Measurements from ENCODE around the gene USH2A. TPM values are rescaled to one million over a fixed set of nuclear protein-coding genes. Genes with fewer than 3 reads are reported as not detected.

USH2A gene
- total RNA-seq, 2 donors from 2014 or later, result not detected

DNA sequence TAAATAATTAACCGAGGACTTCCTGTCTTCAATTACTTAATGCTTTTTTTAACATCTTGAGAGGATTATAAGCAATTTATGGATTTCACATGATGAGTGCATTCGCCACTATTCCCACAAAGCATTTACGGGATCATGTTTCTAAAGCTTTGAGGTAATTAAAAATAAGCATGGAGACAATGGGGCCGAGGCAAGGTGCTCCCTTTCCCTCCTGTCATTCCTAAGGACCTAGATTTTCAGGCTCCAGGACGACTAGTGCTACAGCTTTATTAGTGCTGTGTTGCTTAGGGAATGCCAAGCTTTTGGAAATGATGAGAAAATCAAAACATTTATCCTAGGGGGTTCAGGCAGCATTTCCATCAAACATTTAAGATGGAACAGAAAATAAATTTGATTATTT is 646.9 kb downstream of the USH2A start:
- Mint-ChIP-seq H3K4me3 (no peak overlapping the region), H3K4me1 (ENCODE audit: low read depth in 2 of 2) (no peaks in the 10 kb centered on the region), H3K36me3 (no peaks in the 10 kb centered on the region), H3K27ac (no peak overlapping the region), H3K9me3 (peaks cover 11% of the 10 kb centered on the region), H3K27me3 (no peaks in the 10 kb centered on the region)
- no peak for DNase-seq (ENCODE audit: low spot score)
- no peak for ATAC-seq

DNA sequence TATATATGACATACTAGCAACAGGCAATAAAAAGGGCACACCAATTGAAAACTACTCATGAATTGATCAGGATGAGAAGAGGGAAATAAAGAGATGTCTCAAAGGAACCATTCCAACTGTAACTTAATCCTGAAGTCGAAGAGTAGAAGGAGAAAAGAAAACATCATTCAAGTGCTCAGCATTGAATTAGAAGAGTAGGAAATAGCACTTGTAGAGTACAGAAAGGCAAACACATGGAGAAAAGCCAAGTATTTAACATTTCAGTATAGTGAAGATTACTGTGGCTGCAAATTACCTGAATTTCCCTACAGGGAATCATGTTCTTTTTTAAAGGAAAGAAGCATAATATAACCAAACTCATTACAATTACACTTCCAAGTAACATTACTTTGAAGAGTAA is 651.1 kb downstream of the USH2A start:
- Mint-ChIP-seq H3K27ac (no peak overlapping the region), H3K4me3 (no peak overlapping the region), H3K4me1 (ENCODE audit: low read depth in 2 of 2) (no peaks in the 10 kb centered on the region), H3K9me3 (peaks cover 17% of the 10 kb centered on the region), H3K27me3 (no peaks in the 10 kb centered on the region), H3K36me3 (no peaks in the 10 kb centered on the region)
- ATAC-seq, result no peak
- no peak for DNase-seq (ENCODE audit: low spot score)

DNA sequence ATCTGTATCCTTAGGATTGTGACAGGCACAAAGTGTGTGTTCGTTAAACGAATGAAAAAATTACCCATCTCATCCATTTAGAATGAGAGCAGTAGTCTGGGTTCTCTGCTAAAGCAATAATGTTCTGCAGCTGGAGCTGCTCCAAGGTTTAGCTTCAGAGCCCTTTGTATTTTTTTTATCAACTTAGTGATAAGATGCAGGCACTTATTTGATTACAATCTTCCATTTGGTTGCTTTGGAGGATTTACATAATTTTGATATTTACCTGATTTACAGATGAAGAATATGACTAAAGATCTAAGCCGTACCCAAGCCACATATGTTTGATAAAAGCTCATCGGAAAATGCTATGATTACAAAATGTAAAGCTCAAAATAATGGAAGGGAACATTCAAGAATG is 654.9 kb downstream of the USH2A start:
- no peak overlapping the region for H3K27ac Mint-ChIP-seq
- DNase-seq (ENCODE audit: low spot score) (no peak), ATAC-seq (no peak)
- H3K36me3 Mint-ChIP-seq, result peaks cover under 1% of the 10 kb centered on the region
- peaks cover 22% of the 10 kb centered on the region for H3K9me3 Mint-ChIP-seq
- no peaks in the 10 kb centered on the region for H3K27me3 Mint-ChIP-seq
- no peaks in the 10 kb centered on the region for H3K4me1 Mint-ChIP-seq (ENCODE audit: low read depth in 2 of 2)
- no peak overlapping the region for H3K4me3 Mint-ChIP-seq

DNA sequence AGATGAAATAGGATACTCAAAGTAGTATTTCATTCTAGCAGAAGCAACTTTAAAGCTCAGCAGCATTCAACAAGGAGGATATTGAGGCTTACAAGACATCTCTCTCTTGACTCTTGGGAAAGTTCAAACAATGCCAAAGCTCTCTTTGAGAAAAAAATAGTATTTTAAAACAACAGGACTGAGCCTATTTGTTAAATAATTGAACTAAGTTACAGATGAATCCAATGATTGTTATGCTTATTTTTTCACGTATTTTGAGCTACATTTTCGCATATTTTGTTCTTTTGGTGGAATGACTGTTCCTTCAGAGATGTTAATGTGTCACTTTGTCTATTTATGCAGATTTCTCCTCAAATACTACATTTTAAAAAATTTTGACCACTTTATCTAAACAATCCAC is 655.5 kb downstream of the USH2A start:
- H3K4me3 Mint-ChIP-seq, result no peak overlapping the region
- ATAC-seq (no peak), DNase-seq (ENCODE audit: low spot score) (no peak)
- no peak overlapping the region for H3K27ac Mint-ChIP-seq
- peaks cover 25% of the 10 kb centered on the region for H3K9me3 Mint-ChIP-seq
- H3K4me1 Mint-ChIP-seq (ENCODE audit: low read depth in 2 of 2), result no peaks in the 10 kb centered on the region
- peaks cover 6% of the 10 kb centered on the region for H3K36me3 Mint-ChIP-seq
- H3K27me3 Mint-ChIP-seq, result no peaks in the 10 kb centered on the region

DNA sequence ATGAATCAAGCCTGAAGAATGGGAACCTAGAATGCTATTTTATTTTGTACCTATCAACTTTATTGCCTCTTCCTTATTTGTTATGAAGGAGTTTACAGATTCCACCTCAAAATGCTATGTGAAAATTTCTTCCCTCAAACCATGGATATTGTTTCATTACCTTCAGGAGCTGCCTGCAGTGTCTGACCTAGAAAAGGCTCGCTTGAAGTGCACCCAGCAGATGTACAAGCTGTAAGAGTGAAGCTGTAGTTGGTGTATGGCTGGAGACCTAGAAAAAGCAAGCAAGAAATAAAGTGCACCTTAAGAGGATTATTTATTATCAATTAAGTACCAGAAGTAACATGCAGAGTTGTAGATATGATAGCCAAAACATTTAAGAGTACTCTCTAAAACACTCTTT is 656.7 kb downstream of the USH2A start:
- no peak for ATAC-seq
- no peaks in the 10 kb centered on the region for H3K4me1 Mint-ChIP-seq (ENCODE audit: low read depth in 2 of 2)

DNA sequence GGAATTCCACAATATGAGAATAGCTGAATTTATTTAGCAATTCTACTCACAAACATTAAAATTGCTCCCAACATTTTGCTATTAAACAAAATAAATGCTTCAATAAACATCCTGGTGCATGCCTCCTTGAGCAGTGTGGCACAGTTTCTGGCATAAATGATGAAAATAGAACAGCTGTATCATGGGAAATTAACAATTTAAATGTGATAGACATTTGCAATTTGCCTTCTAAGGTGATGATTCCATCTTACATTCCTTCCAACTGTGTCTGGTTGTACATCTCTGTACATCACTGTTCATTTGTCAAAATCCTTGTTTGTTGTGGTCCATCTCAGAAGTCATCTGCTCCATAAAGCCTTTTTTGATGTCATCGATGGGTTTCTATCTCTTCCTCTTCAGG is 657.4 kb downstream of the USH2A start:
- ATAC-seq, result no peak
- no peaks in the 10 kb centered on the region for H3K27me3 Mint-ChIP-seq
- no peaks in the 10 kb centered on the region for H3K4me1 Mint-ChIP-seq (ENCODE audit: low read depth in 2 of 2)
- peaks cover 27% of the 10 kb centered on the region for H3K9me3 Mint-ChIP-seq
- H3K4me3 Mint-ChIP-seq, result no peak overlapping the region
- peaks cover 6% of the 10 kb centered on the region for H3K36me3 Mint-ChIP-seq
- DNase-seq (ENCODE audit: low spot score), result no peak
- H3K27ac Mint-ChIP-seq, result no peak overlapping the region

More for the DNA sequence above, 656.7 kb downstream of the USH2A start:
- DNase-seq (ENCODE audit: low spot score), result no peak
- H3K27ac Mint-ChIP-seq, result no peak overlapping the region
- peaks cover 22% of the 10 kb centered on the region for H3K9me3 Mint-ChIP-seq
- H3K36me3 Mint-ChIP-seq, result peaks cover 6% of the 10 kb centered on the region
- no peak overlapping the region for H3K4me3 Mint-ChIP-seq
- H3K27me3 Mint-ChIP-seq, result no peaks in the 10 kb centered on the region

DNA sequence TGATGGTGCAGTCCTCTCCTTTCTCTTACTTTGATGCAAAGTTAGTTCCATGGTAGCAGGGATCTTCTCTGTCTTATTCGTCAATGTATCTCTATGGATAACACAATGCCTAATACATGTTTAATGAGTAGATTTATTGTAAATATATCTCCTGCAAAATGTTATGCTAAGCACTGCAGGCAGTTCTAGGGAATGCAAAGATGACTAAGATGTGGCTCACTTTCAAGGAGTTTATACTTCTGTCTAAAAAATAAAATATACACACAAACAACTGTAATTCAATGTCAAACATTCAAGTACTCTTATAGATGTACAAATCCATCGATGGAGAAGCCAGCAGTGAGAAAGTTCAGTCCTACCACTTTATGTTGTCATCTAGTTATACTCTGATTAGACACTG is 661.8 kb downstream of the USH2A start:
- Mint-ChIP-seq H3K27ac (no peak overlapping the region), H3K27me3 (no peaks in the 10 kb centered on the region), H3K4me3 (no peak overlapping the region), H3K36me3 (peaks cover 12% of the 10 kb centered on the region), H3K4me1 (ENCODE audit: low read depth in 2 of 2) (no peaks in the 10 kb centered on the region), H3K9me3 (peaks cover 24% of the 10 kb centered on the region)
- DNase-seq (ENCODE audit: low spot score) (no peak), ATAC-seq (no peak)

DNA sequence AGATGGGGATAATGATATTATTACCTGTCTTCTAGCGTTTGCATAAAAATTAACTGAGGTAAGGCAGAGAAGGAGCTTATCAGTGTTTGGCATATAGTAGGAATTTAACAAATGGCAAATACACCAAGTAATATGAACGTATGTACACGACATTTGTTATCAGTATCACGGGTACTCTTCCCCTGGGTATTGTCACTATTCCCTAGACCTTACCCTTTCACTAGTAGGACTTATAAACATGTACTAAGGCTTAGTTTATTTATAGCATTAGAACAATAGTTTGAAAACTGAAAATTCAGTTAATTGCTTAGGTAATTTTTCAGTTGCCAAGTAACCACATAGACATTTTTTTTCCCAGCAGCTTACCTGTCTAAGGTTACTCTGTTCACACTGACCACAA is 669.1 kb downstream of the USH2A start:
- Mint-ChIP-seq H3K4me1 (ENCODE audit: low read depth in 2 of 2) (no peaks in the 10 kb centered on the region), H3K27ac (no peak overlapping the region), H3K27me3 (no peaks in the 10 kb centered on the region), H3K36me3 (no peaks in the 10 kb centered on the region), H3K9me3 (no peaks in the 10 kb centered on the region), H3K4me3 (no peak overlapping the region)
- ATAC-seq (no peak), DNase-seq (ENCODE audit: low spot score) (no peak)

DNA sequence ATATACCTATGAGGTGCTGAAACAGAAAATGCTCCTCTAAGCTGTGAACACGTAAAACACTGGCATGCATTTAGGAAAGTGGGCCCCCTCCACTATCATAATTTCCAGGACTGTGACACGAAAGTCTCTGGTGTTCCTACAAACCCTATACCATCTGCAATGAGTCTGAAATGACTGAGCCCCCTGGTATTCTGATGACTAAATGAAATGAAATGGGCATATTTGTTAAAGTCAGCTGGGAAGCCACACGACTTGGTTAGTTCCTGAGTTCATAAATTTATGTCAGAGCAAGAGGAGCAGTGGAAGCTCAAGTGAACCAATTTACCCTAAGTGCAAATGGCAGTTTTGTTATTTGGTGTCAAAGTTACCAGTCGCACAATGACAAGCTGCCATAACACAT is 673.8 kb downstream of the USH2A start:
- no peak for DNase-seq (ENCODE audit: low spot score)
- Mint-ChIP-seq H3K36me3 (no peaks in the 10 kb centered on the region), H3K9me3 (peaks cover 2% of the 10 kb centered on the region)

DNA sequence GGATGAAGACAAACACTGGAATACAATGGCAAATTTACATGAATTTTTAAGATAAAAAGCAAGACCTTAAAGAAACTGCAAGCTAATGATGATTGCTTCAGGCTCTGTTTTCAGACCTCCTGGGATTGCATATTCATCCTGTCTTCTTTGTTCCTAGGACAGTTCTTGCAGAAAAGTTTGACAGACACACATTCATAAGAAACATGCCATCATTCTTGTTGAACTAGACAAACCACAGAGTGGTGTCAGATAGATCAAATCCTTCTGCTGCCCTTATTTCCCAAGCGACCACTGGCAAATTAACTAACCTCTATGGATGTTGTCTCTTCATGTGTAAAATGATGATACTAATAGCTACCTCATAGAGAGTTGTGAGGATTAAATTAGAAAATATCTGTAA is 674.8 kb downstream of the USH2A start:
- ATAC-seq (no peak), DNase-seq (ENCODE audit: low spot score) (no peak)
- peaks cover 3% of the 10 kb centered on the region for H3K9me3 Mint-ChIP-seq
- H3K27ac Mint-ChIP-seq, result no peak overlapping the region
- H3K27me3 Mint-ChIP-seq, result no peaks in the 10 kb centered on the region
- H3K4me3 Mint-ChIP-seq, result no peak overlapping the region
- no peaks in the 10 kb centered on the region for H3K4me1 Mint-ChIP-seq (ENCODE audit: low read depth in 2 of 2)
- H3K36me3 Mint-ChIP-seq, result no peaks in the 10 kb centered on the region

More for the DNA sequence above, 673.8 kb downstream of the USH2A start:
- H3K27me3 Mint-ChIP-seq, result no peaks in the 10 kb centered on the region
- no peak overlapping the region for H3K27ac Mint-ChIP-seq
- no peaks in the 10 kb centered on the region for H3K4me1 Mint-ChIP-seq (ENCODE audit: low read depth in 2 of 2)
- no peak for ATAC-seq
- no peak overlapping the region for H3K4me3 Mint-ChIP-seq

DNA sequence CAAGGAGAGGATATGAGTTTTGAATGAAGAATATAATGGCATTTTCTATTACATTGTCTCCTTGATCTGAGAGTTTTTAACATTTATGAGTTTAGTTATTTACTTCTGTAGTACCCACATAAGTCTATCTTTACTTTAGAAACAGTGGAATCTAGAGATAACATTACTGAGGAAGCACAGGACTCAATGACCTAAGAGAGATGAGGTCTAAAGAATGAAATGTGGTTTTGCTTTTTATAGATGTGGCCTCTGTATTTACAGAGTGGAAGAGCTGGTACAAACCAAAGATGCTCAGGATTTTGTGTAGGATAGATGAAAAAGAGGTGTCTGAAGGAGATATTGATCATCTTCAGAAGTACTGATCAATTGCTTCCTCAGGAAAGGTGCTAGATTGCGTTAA is 678.8 kb downstream of the USH2A start:
- no peak overlapping the region for H3K4me3 Mint-ChIP-seq
- H3K9me3 Mint-ChIP-seq, result peaks cover 9% of the 10 kb centered on the region
- H3K36me3 Mint-ChIP-seq, result no peaks in the 10 kb centered on the region
- H3K27me3 Mint-ChIP-seq, result no peaks in the 10 kb centered on the region
- ATAC-seq (no peak), DNase-seq (ENCODE audit: low spot score) (no peak)
- no peaks in the 10 kb centered on the region for H3K4me1 Mint-ChIP-seq (ENCODE audit: low read depth in 2 of 2)
- no peak overlapping the region for H3K27ac Mint-ChIP-seq

DNA sequence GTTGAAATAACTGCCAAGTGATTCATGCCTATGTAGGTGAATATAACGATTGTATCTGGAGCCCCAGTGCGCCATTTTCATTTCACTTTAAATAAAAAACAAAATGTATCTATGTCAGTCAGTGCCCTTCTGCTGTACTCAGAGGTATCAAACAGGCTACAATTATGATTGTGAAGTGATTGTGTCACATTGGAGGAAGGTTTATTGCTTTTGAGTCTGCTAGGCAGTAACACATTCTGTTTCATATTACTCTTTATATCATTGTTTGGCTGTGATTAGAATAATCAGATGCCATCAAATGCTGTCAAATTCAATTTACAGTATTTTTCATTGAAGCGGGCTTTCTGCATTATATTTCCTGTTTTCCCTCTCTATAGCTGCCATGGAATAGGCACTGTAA is 684.2 kb downstream of the USH2A start:
- Mint-ChIP-seq H3K4me1 (ENCODE audit: low read depth in 2 of 2) (no peaks in the 10 kb centered on the region), H3K4me3 (no peak overlapping the region), H3K9me3 (peaks cover 14% of the 10 kb centered on the region), H3K27ac (no peak overlapping the region), H3K27me3 (no peaks in the 10 kb centered on the region), H3K36me3 (peaks cover 8% of the 10 kb centered on the region)
- ATAC-seq (no peak), DNase-seq (ENCODE audit: low spot score) (no peak)

DNA sequence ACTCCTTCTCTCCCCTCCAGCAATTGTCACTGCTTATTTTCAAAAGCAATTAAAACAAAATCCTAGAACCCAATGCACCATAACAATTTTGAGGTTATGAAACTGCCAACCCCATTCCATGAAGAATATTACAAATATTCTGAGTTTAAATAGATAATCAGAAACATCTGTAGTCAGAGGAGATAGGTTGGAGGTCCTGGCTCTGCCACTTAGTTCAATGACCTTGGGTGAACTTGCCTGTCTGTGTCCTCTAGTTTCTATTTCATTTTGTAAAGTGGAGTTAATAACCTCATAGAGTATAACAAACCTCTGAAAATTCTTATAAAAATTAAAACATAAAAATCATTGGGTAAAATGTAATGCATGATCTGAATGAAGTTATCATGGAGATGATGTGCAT is 691.5 kb downstream of the USH2A start:
- Mint-ChIP-seq H3K4me3 (no peak overlapping the region), H3K36me3 (peaks cover 8% of the 10 kb centered on the region), H3K4me1 (ENCODE audit: low read depth in 2 of 2) (no peaks in the 10 kb centered on the region), H3K27me3 (no peaks in the 10 kb centered on the region), H3K9me3 (peaks cover 12% of the 10 kb centered on the region), H3K27ac (no peak overlapping the region)
- DNase-seq (ENCODE audit: low spot score) (no peak), ATAC-seq (no peak)

DNA sequence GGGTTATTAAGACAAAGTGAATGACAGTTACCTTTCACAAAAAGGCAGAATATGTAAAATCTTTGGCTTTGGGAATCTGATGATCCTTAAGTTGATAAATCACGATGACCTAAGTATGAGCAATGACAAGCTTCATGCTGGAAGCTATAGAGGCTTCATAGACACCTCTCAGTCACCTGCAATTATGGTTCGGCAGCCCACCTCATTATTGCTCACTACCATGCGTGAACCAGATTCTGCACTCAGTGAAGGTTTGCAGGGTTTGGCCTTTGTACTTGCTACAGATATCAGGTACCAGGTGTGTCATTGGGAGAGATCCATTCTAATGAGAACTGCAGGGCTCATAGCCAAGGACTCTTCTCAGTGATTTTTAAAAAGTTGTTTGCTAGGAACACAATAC is 692.6 kb downstream of the USH2A start:
- peaks cover 12% of the 10 kb centered on the region for H3K9me3 Mint-ChIP-seq
- H3K36me3 Mint-ChIP-seq, result peaks cover 8% of the 10 kb centered on the region
- no peak overlapping the region for H3K4me3 Mint-ChIP-seq
- no peak for DNase-seq (ENCODE audit: low spot score)
- no peak for ATAC-seq
- no peak overlapping the region for H3K27ac Mint-ChIP-seq
- no peaks in the 10 kb centered on the region for H3K4me1 Mint-ChIP-seq (ENCODE audit: low read depth in 2 of 2)
- no peaks in the 10 kb centered on the region for H3K27me3 Mint-ChIP-seq

DNA sequence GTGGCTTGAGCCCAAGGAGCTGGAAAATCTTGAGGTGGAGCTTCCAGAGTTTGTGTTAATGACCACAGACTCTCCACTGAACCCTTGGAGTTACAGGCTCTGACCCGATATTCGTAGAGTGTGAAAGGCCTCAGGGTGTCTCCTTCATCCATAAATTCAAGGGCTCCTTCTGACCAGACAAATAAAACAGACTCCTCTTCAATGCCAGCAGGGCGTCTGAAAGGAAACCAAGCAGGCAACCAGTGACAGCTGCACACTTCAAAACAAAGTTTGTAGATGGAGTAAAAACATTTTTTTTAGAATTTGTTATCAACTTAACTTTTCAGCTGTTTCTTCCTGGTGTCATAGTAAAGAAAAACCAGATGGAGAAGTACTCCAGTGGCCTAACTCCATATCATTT is 695.1 kb downstream of the USH2A start:
- no peak overlapping the region for H3K27ac Mint-ChIP-seq
- peaks cover 6% of the 10 kb centered on the region for H3K9me3 Mint-ChIP-seq
- H3K4me3 Mint-ChIP-seq, result no peak overlapping the region
- DNase-seq (ENCODE audit: low spot score) (no peak), ATAC-seq (no peak)
- no peaks in the 10 kb centered on the region for H3K36me3 Mint-ChIP-seq
- H3K27me3 Mint-ChIP-seq, result no peaks in the 10 kb centered on the region
- no peaks in the 10 kb centered on the region for H3K4me1 Mint-ChIP-seq (ENCODE audit: low read depth in 2 of 2)
